GM19372 (cell line): Measurements from ENCODE around the gene SECTM1.

Experiments
- ATAC-seq: cut with Tn5 transposase; IDR thresholded peaks from one replicate; pipeline ENCODE4 v1.9.1; 2021; ENCODE audit warnings: mild to moderate bottlenecking, low read depth, moderate library complexity; ENCODE audit not compliant: unreplicated experiment

The SECTM1 gene

GRCh38 chr17:82318169-82318498, 15.4 kb downstream of the SECTM1 start:
- ATAC-seq, result no peak

GRCh38 chr17:82317394-82318168, 16.0 kb downstream of the SECTM1 start, which contains the start of gene CD7:
TSS of gene CD7 (minus strand) at chr17:82317608. CDS start at chr17:82317495, 113 bp downstream.
- ATAC-seq, result no peak

GRCh38 chr17:82316651-82317393, 16.7 kb downstream of the SECTM1 start:
- no peak for ATAC-seq

DNA sequence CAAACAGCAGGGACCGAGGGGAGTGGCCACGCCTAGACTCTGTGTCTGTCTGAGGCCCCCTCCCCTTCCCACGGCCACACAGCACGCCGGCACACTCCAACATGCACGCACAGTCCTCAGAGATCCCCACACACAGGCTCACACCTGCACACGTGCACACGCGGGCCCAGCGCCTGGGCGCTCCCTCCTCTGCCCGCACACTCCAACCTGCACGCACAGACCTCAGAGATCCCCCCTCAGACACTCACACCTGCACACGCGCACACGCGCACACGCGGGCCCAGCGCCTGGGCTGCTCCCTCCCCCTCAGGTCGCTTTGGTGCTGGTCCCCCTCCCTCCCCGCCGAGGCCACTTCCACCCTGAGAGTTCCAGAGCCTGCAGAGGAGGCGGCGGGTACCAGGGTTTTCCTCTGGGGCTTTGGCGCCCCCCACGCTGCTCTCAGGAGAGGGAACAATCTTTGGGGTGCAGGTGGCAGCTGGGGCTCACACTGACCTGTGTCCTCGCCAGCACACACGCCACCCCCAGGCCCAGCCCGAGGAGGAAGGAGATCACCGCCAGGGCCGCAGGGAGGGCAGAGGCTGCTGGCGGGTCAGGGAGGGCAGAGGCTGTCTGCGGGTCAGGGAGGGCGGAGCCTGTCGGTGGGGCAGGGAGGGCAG, 17.7 kb downstream of the SECTM1 start:
- no peak for ATAC-seq

DNA sequence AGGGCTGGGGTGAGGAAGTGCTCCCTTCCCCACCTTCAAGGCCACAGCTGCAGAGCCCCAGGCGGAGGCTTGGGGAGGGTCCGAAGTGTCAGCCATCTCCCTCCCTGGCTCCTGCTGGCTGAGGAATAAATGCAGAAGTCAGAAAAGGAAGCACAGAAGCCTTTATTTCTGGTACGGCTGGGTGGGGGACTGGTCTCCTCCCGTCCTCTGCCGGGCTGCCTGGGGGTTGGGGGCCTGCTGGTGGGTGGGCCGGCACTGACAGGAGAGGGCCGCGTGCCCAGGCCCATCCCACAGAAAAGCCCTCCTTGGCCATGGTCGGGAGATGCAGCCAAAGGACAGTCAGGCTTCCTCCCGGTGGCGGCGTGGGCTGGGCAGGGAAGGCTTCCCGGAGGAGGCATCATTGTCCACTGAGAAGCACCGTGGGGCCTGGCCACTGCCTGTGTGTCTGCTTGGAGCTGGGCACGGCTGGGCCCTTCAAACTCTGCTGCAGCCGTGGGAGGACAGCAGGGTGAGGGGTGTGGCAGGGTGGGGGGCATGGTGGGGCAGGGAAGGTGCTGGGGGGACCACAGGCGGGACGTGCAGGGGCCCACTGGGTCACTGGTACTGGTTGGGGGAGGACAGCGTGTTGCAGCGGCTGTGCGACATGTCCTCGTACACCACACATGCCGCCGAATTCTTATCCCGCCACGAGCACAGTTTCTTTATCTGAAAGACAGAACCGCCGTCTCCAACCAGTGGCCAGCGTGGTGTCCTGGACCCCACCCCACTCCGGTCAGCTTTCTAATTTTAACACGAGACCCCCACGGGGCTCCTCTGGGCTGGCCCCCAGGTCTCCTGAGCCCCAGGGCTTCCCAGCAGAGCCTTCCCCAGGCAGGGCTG, 18.6 kb downstream of the SECTM1 start:
- ATAC-seq, result no peak

DNA sequence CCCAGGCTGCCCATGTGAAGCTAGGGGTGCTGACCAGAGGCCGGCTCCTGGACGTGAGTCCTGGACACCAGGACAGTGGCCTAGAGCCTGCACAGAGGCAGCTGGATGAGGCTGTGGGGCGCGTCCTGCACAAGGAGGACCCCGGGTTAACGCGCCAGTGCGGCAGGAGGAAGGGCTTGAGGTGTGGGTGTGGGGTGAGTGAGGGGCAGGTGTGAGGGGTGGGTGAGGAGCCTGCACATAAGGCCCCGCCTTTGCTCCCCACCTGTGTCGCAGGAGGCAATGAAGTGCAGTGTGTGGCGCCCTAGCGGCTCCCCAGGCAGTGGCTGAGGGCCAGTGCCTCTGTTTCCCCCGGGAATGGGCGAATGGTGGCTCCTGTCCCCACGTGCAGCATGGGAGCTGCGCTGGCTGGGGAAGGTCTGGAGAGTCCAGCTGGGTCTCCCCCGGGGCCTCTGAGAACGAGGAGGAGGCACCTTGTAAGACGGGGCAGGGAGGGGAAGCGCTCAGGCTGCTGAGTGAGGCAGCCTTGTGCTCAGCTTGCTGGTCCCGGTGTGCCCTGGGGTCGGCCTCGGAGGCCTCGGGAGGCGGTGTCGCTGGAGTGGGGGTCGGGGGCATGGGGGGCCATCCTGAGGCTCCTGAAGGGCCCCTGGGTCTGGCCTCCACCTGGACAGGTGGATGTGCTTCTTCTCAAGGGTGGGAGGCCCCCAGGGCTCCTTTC, 19.4 kb downstream of the SECTM1 start:
- no peak for ATAC-seq

- ATAC-seq, result no peak
These were observed 20.2 kb downstream of the SECTM1 start for GRCh38 chr17:82313195-82314011.

- ATAC-seq, result no peak
These were observed 21.6 kb downstream of the SECTM1 start for GRCh38 chr17:82311971-82312370.

GRCh38 chr17:82310877-82311276, 22.7 kb downstream of the SECTM1 start:
- no peak for ATAC-seq

DNA sequence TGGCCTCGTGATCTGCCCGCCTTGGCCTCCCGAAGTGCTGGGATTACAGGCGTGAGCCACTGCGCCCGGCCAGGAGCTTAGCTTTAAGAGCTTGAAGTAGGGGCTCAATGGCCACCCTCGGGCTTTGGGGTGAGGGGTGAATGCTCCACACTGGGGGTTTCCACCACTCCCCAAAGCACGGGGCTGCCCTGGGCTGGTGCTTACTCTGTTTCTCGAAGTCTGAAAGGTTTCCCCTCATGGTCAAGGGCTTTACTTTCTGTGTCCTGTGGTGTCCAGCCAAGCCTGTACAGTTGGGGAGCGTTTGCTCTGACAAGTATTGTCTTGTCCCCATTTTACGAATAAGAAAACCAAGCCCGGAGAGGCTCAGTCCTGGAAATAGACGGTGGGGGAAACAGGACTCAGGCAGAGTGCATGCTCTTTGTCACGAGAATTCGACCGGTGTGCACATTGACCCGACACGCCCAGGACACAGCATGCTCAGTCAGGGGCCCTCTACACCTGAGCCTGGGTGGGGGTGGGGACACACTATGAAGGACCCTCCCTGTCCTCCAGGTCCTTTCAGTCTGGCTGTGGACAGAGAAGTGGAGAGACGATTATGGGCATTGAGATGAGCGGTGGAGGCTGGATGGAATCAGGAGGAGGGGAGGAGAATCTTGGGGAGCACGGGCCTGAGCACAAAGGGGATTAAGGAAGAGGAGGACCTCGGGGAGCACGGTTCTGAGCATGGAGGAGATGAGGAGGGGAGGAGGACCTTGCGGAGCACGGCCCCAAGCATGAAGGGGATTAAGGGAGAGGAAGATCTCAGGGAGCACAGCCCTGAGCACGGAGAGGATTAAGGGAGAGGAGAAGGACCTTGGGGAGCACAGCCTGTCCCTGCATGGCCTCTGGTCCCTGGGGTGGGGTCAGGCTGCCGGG, 23.7 kb downstream of the SECTM1 start:
- ATAC-seq, result no peak

- ATAC-seq, result no peak
These were observed 27.8 kb downstream of the SECTM1 start for GRCh38 chr17:82305727-82306300.

- no peak for ATAC-seq
These were observed 28.5 kb downstream of the SECTM1 start for GRCh38 chr17:82304826-82305726.

DNA sequence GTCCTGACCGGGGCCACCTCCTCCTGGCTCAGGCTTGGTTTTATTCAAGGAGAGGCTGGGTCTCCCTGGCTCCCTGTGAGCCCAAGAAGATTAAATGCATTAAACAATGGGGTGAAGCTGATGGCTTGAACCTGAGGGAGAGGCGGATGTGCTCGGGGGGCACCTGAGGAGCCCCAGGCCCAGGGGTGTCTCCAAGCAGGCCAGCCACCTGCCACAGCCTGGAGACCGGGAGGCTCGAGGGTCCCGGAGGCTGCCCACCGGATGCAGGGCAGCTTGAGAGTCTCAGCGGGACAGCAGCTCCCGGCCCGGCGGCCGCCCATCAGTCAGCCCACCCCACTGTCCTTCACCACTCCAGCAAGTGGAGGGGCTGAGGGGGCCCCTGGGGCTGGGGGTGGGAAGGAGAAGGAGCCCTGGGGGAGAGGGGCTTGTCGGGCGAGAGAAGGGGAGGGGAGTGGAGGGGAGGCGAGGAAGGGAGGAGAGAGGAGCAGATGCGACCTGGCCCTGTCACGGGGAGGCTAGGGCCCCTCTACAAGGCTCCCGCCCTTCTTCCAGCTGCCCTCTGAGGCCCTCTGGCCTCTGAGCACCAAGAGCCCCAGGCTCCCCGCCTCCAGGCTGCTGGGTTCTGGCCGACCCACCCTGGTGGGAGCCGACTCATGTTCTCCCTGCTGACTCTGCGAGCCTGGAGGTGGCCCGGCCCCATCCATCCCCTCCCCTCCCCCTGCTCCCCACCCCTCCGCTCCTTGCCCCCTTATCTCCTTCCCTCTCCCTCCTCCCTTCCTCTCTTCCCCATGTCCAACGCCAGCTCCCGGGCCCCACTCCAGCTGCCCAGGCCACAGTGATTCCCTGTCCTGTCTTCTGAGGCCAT, 29.4 kb downstream of the SECTM1 start:
- ATAC-seq, result no peak

GRCh38 chr17:82302991-82303943, 30.3 kb downstream of the SECTM1 start:
- no peak for ATAC-seq

GRCh38 chr17:82302568-82302963, 31.0 kb downstream of the SECTM1 start:
- no peak for ATAC-seq
